HG03025 (cell line): ENCODE data around the gene F2RL2.
"Not testable (repeated sequence)": the region's sequence is repeated elsewhere in the genome, so short reads cannot be mapped to it uniquely, and the experiment has no call there.

Source experiments
- ATAC-seq: cut with Tn5 transposase; IDR thresholded peaks from one replicate; pipeline ENCODE4 v1.9.1; 2021; ENCODE audit warnings: mild to moderate bottlenecking, moderate library complexity; ENCODE audit not compliant: unreplicated experiment, low FRiP score

Gene F2RL2

DNA sequence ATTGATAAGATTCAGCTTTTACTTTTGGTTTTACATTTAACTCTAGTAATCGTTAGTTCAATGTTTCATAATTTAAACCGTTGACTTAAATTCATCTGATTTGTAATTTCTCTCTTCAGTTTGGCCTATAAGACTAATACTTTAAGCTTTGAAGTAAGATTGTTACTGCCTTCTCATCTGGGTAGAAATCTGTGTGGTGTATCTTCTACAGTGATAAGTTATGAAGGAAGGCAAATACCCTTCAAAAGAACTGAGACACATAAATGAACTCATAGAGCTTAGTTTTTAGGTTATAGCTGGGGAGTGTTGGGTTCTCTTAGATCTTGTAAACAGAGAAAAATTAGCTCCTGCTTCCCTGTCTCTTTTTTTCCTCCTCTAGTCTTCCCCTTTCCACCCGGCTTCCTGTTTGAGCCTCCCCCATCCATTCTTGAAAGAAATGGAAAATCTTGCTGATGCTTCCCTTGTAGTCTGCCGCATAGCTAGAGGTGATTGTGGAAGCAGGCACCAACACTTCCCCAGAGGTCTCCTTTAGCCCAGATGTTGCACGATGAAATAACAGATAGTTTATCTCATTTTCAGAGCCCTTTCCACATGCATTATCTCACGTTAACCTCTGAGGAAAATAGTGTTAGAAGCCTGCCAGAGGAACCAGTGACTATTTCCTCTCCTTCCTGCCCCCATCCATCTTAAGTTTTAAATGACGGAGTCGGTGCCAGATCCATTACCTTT lies 2.0 kb upstream of the F2RL2 start:
- ATAC-seq = no peak

DNA sequence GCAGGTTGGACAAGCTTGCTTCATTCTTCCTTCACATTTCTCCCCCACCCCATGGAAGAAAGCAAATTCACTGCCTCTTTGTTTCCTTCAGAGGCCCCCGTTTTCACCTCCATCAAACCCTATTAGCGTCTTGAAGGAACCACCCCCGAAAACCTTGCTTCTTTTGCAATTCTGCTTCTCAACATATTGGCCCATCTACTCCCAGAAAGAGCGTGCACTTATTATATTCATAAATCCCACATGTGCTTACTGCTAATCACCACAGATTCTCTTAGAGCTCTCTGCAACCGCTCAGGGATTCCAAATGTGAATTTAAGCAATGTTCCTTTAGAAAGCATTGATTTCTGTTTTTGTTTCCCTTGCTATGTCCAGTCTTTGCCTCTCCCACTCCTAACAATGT lies 1.1 kb downstream of the F2RL2 start:
- no peak for ATAC-seq

DNA sequence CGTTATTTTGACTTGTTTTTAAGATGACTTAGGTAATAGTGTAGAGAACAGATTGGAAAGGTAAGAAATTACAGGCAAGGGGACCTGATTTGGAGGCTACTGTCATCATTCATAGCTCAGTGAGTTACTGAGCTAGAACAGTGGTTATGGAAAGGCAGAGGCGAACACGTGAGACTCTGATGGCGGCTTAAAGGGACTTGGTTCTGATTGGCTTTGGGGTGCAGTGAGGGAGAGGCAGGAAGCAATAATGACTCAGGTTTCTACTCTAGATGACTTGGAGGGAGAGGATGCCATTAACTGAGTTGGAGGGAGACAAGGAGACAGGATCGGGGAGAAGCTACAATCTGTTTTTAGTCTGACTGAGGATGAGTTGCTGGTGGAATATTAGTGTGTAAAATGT lies 3.0 kb downstream of the F2RL2 start:
- ATAC-seq = no peak

DNA sequence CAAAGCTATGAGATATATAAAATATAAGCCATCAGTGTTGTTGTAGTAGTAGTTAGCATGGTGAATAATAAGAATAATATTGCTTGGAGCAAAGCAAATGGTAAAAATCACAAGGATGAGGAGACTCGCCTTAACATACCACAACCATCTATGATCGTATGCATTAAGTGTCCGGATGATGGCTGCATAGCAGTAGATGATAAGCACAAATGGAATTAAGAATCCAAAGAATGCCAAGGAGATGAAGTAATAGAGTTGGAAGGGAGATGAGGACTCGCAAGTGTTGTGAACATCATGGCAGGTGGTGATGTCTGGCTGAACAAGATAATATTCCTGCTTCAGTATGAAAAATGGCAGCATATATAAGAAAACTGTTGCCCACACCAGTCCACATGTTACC lies 5.5 kb downstream of the F2RL2 start:
- no peak for ATAC-seq

DNA sequence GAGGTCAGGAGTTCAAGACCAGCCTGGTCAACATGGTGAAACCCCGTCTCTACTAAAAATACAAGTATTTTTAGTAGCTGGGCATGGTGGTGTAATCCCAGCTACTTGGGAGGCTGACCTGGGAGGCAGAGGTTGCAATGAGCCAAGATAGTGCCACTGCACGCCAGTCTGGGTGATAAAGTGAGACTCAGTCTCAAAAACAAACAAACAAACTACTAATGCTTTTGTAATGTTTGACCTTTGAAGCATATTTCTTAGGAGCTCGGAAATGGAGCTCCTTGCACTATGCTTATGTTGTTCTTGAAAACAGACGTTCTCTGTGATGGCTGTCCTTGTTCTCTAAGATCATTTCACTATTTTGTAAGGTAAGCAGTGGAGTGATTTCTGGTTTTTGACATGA lies 6.0 kb downstream of the F2RL2 start:
- no peak for ATAC-seq

DNA sequence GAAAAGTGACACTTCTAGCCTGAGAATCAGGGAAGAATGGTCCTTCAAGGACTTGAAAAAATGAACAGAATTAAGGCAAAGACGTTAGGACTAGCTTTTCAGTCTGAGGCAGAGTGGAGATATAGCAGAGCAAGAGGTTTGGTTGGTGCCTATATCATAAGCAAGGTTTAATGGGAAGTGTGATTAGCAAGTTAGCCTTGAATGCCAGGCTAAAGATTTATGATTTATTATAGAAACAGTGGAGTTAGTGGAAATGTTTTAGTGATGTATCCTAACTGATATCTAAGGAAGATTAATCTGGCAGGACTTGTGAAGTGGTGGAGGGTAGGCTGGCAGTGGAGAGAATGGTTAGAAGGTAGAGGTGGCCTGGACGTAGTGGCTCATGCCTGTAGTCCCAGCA lies 7.0 kb downstream of the F2RL2 start:
- no peak for ATAC-seq

DNA sequence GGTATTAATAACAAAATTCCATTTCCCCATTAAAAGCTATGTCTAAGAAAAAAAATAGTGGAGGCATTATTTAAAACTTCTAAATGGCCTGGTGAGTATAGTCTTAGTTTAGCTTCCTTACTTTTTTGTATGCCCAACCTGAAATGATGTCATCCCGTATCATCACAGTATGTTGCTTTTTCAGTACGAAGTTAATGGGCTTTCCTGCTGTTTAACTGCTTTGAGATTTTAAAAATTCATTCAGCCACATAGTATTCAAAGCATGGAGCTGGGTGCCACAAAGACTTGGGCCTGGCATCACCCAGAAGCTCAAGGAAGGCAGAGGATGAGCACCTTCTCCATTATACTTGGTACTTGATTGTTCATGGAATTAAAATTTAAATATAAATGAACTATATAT lies 7.4 kb downstream of the F2RL2 start:
- ATAC-seq = no peak

DNA sequence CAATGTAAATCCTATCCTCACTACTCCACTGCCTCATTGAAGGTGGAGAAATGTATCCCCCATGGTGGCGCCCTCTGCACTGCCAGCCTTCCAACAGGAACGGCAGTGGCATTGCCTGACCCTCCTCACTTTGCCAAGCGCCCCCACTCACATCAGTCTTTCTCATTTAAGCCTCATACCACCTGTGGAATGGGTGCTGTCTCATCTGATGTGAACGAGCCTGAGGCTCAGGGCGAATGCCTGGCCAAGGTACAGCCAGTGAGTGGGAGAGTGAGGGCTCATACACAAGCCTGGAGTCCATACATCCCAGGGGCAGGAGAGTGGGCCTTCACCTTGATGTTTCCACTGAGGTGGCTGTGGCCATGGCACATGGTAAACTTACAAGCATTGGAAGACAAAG lies 10.3 kb downstream of the F2RL2 start:
- no peak for ATAC-seq

DNA sequence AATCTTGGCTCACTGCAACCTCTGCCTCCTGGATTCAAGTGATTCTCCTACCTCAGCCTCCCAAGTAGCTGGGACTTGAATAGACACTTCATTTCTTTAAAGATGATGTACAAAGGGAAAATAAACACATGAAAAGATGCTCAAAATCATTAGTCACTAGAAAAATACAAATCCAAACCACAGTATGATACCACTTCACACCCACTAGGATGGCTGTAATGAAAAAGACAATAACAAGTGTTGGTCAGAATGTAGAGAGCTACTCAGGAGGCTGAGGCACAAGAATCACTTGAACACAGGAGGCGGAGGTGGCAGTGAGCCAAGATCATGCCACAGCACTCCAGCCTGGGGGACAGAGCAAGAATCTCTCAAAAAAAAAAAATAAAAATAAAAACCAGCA lies 13.0 kb downstream of the F2RL2 start:
- no peak for ATAC-seq

DNA sequence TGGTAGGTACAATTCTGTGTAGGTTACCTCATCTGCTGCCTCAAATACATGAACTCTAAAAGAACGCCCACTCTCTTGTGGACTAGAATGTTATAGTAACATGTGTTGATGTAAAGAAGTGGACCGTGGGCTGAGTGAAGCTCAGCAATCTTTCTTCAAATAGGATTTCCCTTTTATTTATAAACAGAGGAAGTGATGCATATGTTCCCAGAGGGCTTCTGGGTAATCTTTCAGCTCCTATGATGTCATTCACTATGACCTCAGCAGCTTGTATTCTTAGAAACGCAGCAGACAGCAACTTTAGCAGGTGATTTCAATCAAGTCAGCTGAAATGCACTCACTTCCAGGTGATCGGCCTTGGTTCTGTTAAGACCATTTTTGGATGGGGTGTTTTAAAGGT lies 14.4 kb downstream of the F2RL2 start:
- no peak for ATAC-seq

DNA sequence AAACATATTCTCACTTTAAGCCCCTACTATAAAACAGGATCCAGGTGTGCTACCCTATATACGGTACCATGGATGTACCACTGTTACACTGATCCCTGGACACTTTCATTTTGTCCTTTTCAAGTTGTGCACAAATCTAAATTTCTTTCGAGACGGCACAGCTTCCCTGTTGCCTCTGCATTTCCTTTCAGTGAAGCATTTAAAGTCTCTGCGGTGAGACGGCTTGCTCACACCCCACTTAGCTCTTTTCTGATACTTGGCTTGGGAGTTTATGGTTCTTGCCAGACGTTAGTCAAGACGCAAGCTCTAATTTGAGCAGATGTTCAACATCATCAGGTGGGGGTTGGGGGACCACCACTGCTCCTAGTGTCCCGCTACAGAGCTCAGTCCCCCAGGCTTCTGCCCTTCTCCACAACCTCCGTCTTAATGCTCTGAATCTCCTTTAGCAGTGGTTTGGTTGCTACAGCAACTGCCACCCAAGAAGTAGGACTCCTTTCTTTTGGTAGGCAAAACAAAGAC lies 15.8 kb downstream of the F2RL2 start:
- no peak for ATAC-seq

DNA sequence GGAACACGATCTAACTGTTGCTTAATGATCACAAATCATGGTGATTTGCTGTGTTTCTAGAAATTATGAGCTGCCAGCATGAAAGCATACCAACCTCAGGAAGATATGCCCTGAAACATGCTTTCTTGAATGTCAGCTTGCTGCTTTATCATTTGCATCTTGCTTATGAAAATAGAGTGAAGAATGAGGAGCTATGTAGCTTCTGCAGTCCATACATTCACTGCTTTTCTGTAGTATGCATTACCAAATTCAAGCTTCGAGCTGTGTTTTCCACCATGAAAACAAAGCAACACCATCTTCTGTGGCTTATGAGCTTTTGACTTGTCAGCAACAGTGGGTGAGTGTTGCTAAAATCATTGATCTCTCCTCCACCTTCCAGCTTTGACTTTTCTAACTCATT lies 16.5 kb downstream of the F2RL2 start:
- no peak for ATAC-seq

DNA sequence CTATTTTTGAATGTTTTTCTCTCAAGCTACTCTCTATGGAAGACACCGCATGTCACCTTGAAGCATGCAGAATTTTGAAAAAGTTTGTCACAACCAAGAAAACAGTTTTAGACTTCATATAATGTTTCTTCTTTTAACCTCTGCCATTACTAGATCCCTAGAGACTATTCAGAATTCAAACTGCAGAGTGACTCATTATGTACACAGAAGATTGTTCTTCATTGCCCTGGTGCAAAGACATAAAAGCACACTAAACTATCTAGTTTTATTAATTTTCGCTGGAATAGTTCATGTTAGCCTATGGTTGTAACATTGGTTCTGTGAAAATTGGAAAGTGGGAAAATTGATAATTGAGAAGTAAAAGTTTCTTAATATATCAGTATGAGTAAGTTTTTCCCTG lies 18.4 kb downstream of the F2RL2 start:
- no peak for ATAC-seq

DNA sequence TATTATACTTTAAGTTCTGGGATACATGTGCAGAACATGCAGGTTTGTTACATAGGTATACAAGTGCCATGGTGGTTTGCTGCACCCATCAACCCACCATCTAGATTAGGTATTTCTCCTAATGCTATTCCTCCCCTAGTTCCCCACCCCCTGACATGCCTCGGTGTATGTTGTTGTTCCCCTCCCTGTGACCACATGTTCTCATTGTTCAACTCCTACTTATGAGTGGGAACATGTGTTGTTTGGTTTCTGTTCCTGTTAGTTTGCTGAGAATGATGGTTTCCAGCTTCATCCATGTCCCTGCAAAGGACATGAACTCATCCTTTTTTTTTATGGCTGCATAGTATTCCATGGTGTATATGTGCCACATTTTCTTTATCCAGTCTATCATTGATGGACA lies 19.2 kb downstream of the F2RL2 start:
- ATAC-seq = not testable (repeated sequence)

DNA sequence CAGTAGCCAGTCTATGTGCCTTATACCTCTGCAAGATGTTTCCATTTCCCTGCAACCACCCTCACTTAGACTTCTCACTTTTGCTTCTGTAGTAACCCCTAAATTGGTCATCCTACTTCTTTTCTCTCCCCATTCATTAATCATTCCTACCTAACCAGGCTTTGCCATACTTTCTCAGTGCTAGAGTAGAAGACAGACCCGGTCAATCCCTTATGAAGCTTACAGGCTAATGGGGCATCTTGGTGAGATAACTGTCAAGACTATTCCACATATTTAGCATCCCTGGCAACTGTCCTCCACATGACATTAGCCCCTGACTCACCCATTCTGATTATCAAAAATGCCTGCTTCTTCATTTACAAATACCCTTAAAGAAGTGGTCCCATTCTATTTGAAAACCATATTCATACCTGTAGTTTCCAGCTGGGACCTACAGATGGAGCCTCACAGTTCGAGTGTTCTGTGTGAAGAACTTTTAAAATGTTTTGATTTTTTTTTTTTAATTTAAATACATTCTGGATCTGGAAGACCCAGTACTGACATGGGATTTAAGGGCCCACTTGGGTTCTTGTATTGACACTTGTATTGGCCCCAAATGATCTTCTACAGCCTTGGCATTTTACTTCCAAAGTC lies 21.0 kb downstream of the F2RL2 start:
- no peak for ATAC-seq

DNA sequence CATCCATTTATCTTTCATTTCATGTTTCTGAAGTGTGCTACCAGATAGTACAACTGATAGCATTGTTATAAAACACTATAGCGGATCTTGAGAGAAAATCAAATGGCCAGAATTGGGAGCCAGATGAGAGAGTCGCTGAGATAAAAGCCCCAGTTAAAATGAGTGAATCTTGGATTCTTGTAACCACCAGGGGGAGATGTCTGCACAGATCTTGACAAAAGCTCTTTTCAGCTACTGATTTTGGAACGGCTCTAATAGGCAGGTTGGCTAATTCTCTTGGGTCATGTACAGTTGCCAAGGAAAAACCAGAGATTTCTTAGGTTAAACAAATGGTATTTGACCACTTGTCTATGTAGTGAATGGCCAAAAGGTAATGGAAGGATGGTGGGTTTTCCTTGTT lies 21.7 kb downstream of the F2RL2 start:
- no peak for ATAC-seq

DNA sequence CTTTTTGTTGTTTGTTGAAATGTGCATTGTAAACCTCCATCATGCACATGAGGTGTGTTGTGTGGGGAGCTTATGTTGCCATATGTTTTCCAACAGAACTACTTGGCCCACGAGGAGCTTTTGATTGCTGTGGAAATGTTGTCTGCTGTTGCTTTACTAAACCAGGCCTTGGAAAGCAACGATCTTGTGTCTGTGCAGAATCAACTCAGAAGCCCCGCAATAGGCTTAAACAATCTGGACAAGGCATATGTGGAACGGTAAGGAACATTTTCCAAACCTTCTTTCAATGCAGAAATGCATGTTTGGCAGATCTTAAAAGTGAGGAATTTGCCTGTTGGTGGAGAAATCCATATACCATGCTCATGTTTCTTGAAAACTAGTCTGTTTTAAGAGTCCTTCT lies 22.5 kb downstream of the F2RL2 start:
- no peak for ATAC-seq

DNA sequence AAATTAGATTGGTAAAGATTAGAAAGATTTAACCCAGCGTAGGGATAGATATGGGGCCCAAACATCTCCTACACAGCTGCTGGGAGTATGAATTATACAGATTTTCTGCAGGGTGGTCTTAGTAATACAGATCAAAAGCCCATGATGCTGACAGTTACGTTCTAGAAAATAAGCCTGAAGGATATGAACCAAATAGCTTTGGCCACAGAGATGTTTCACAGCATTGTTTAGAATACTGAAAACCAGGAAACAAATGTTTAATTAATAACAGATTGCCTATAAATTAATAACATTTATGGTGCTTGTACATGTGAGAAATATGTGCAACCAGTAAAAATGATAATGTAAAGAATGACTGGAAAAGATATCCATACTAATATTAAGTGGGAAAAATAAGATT lies 24.7 kb downstream of the F2RL2 start:
- no peak for ATAC-seq

DNA sequence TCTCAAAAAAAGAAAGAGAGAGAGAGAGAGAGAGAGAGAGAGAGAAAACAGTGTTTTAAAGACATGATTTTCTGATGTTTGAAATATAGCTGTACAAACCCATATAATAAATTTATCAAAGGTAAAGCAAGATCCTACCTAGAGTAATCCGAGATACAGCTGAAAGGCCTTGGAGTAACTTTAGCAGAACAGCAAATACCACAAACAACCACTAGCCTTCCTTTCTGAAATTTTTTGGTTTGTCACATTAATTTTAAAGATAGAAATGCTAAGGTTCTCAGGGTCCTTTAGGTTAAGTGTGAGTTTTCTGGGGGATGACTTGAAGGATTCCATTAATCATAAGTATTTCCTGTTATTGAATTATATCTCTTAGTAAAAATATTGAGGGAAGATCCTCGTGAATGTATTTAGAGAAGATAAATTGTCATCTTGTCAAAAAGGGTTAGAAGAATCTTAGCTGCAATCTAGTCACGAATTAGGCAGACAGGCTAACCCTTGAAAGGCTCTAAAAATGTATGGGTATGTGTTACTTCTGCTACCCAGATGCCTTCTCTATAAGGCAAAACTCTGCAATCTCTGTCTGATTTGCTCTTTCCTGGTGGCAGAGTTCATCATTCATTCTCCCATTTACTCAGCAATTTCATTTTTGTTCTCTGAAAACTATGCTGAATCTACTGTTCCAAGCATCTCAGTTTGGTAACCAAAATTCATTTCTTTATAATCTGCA lies 27.3 kb downstream of the F2RL2 start:
- ATAC-seq = no peak

DNA sequence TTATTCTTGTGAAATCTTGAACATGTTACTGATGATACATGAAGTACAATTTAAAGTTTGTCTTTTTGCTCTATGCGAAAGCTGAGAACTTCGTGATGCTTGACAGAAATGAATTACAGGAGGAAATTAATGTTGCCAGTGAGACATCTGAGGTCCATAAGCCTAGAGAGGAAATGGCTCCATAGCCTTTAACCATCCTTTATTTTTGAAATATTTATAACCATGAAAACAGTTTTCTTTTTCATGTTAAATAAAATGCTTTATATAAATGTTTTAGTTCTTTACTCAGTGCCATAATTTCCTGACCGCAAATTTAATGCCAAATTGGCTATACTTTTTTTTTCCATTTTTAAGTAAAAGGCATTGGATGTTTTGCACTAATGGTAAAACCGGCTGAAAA lies 29.1 kb downstream of the F2RL2 start:
- ATAC-seq = no peak

DNA sequence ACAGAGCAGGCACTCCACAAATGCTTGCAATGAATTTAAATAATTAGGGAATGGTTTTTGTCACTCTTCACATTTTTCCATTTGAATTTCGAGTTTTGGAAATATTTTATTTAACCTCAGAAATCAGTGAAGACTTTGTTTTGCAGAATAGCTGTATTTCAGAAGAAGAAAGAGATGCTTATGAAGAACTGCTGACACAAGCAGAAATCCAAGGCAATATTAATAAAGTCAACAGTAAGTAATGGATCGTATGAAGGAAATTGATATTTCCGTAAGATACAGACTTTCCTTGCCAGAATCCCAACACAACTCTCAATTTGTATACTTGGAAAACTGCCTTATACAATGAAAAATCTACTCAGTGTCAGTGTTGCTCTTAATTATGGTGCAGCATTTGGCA lies 30.5 kb downstream of the F2RL2 start:
- ATAC-seq = no peak

DNA sequence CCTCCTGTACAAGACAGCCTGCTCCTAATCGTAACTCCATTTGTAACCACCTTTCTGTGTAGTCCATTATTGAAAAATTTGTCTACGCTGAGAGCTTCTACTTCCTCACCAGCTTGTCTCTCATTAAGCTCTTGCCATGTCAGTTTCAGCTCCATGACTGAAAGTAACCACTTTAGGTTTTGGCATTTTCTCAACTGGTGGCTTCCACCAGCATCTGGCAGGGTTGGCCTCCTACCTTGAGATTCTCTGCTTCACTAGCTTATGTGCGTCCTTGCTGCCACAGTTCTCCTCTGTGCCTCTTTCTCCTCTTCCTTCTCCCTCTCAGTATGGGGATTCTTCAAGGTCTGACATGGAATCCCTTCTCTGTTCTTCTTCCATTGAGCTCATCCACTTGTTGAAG lies 31.8 kb downstream of the F2RL2 start:
- no peak for ATAC-seq
